OCI-LY3 (cell line): ENCODE data around the gene FDX2.
A peak's percentile ranks its signal among the peaks of the same experiment; 100 is the strongest.

Experiments
- H2AFZ ChIP-seq: fragments of 200-600, 300-600 bp; shearing (Covaris generic); 2 replicates; pipeline ENCODE4 v1.6.0; 2014; ENCODE audit warnings: antibody characterized with exemption, low read depth, low read length
- H3K27ac ChIP-seq: fragments of 200-600, 300-600 bp; sonication (generic); 2 replicates; pipeline ENCODE4 v1.5.1; 2014; ENCODE audit warnings: mild to moderate bottlenecking, low read length, moderate library complexity, mixed read lengths
- H3K27me3 ChIP-seq: fragments of 200-600, 300-600 bp; sonication (generic); 2 replicates; pipeline ENCODE4 v1.6.1; 2014; ENCODE audit warnings: low read depth, low read length, mixed read lengths
- H3K36me3 ChIP-seq: fragments of 200-600, 300-600 bp; sonication (generic); replicated peaks from 2 replicates; pipeline ENCODE3; 2014; ENCODE audit warnings: low read depth, low read length, mixed read lengths
- H3K4me1 ChIP-seq: fragments of 300-600, 200-600 bp; sonication (generic); 2 replicates; pipeline ENCODE4 v1.6.1; 2014; ENCODE audit warnings: low read length, mixed read lengths
- H3K4me2 ChIP-seq: fragments of 200-600, 300-600 bp; sonication (generic); 2 replicates; pipeline ENCODE4 v1.6.1; 2014; ENCODE audit warnings: low read length, mixed read lengths
- H3K4me3 ChIP-seq: fragments of 300-600, 200-600 bp; sonication (generic); 2 replicates; pipeline ENCODE4 v1.5.1; 2014; ENCODE audit warnings: antibody characterized with exemption, mild to moderate bottlenecking, low read length, moderate library complexity
- H3K79me2 ChIP-seq: fragments of 300-600, 200-600 bp; shearing (Covaris generic); 2 replicates; pipeline ENCODE4 v1.6.1; 2014; ENCODE audit warnings: mild to moderate bottlenecking, low read length, mixed read lengths
- H3K9ac ChIP-seq: fragments of 300-600, 200-600 bp; shearing (Covaris generic); 2 replicates; pipeline ENCODE4 v1.6.0; 2014; ENCODE audit warnings: mild to moderate bottlenecking, low read length, moderate library complexity
- H3K9me3 ChIP-seq: fragments of 200-600, 300-600 bp; shearing (Covaris generic); 2 replicates; pipeline ENCODE4 v1.6.1; 2014; ENCODE audit warnings: low read length, mixed read lengths; ENCODE audit not compliant: insufficient read depth
- H4K20me1 ChIP-seq: fragments of 200-600, 300-600 bp; sonication (generic); 2 replicates; pipeline ENCODE4 v1.6.1; 2016; ENCODE audit warnings: low read length, mixed read lengths; ENCODE audit not compliant: insufficient read depth
- EZH2phosphoT487 ChIP-seq: fragments of 200-600 bp; shearing (Covaris generic); IDR thresholded peaks from 2 replicates; pipeline ENCODE4 v1.6.1; 2018; ENCODE audit warnings: antibody characterized with exemption, mixed run types, low read depth
- TF ChIP-seq, protein P1 (sequence below): fragments of 200-600, 300-600 bp; sonication (generic); IDR thresholded peaks from 2 replicates; pipeline ENCODE4 v1.5.1; 2014; ENCODE audit warnings: antibody characterized with exemption, low read length, low read depth

Gene FDX2

DNA sequence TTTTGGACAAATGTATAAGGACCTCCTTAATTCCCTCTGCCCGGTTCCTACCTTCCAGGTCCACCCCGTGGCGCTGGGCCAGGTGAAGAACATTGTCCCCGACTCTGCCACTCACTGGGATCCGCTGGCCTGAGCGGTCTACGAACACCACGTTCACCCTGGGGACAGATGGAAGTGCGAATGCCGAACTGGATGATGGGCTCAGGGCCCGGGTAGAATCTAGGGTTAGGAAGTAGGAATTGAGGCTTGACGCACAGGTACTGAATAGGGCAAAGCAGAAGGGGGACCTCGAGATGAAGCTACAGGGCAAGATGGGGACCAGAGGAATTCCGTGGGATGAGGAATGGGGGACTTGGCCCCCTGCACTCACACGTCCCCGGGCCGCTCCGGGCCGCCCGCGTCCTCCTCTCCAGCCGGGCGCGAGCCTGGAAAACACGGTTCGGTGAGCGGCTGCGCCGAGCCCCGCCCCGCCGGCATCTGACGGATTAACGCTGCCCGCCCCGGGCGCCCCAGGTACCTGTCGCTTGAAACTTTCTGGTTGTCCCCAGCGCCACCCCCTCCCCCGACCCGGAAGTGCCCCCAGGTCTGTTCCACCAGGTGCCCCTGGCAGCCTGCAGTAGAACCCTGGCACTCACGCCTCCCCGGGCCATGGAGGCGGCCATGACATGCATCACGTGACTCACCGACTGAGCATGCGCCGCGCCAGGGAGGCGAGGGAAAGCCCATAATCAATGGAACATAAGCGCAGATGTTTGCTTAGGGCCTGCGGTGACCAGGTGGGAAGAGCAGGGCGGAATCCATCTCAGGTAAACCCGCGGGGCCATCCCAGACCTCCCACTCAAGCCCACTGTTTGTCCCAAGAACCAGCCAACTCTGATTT, at the start of gene FDX2:
Gene FDX2, minus strand, starts transcription at position 681 of the 880 bp plus-strand sequence. Its CDS starts 19 bp downstream, at position 662.
- Histone ChIP-seq H3K27ac (peak within 1 kb of the TSS; percentile 32), H3K27me3 (no peaks in the 10 kb centered on the region), H2AFZ (peak within 1 kb of the TSS; percentile 61), H3K79me2 (peaks cover 3% of the 10 kb centered on the region; the same call in 1 of the 2 replicates), H4K20me1 (no peaks in the 10 kb centered on the region), H3K9me3 (no peaks in the 10 kb centered on the region), H3K4me1 (peaks cover 11% of the 10 kb centered on the region), H3K4me2 (peak within 1 kb of the TSS; percentile 96), H3K9ac (peak within 1 kb of the TSS; percentile 53), H3K4me3 (peak within 1 kb of the TSS; percentile 84), H3K36me3 (peaks cover 29% of the 10 kb centered on the region)
- no peak for TF ChIP-seq EZH2phosphoT487
- TF ChIP-seq, protein P1, sequence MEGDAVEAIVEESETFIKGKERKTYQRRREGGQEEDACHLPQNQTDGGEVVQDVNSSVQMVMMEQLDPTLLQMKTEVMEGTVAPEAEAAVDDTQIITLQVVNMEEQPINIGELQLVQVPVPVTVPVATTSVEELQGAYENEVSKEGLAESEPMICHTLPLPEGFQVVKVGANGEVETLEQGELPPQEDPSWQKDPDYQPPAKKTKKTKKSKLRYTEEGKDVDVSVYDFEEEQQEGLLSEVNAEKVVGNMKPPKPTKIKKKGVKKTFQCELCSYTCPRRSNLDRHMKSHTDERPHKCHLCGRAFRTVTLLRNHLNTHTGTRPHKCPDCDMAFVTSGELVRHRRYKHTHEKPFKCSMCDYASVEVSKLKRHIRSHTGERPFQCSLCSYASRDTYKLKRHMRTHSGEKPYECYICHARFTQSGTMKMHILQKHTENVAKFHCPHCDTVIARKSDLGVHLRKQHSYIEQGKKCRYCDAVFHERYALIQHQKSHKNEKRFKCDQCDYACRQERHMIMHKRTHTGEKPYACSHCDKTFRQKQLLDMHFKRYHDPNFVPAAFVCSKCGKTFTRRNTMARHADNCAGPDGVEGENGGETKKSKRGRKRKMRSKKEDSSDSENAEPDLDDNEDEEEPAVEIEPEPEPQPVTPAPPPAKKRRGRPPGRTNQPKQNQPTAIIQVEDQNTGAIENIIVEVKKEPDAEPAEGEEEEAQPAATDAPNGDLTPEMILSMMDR, result no peak

DNA sequence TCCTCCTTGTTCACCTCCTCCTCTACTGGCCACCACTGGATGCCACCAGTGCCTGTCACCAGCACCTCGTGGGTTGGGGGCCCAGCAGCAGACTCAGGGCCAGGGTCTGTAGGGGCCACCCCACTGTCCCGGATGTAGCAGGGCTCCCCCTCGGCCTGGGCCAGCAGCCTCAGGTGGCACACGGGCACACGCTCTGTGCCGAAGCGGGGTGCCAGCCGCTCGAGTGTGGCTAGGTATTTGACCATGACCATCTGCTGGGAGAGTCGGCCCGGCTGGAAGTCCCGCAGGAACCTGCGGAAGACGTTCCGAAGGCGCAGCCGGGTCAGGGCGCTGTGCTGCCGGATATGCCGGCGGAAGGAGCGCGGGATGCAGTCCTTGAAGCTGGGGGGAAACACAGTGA, 49.7 kb upstream of the FDX2 start:
- no peak overlapping the region for H3K4me3 ChIP-seq
- peaks cover 12% of the 10 kb centered on the region; the same call in 1 of the 2 replicates for H3K4me1 ChIP-seq
- no peaks in the 10 kb centered on the region for H3K9me3 ChIP-seq
- H3K36me3 ChIP-seq, result peaks cover 79% of the 10 kb centered on the region
- H4K20me1 ChIP-seq, result 0 out of 2 replicates have a peak, but pooled peaks cover 7% of the 10 kb centered on the region
- H3K27ac ChIP-seq, result no peak overlapping the region
- TF ChIP-seq EZH2phosphoT487, result no peak
- TF ChIP-seq, protein P1, result no peak
- peaks cover 27% of the 10 kb centered on the region for H3K79me2 ChIP-seq
- no peak overlapping the region for H3K4me2 ChIP-seq
- H3K9ac ChIP-seq, result no peak overlapping the region
- no peaks in the 10 kb centered on the region for H3K27me3 ChIP-seq
- no peak overlapping the region for H2AFZ ChIP-seq

DNA sequence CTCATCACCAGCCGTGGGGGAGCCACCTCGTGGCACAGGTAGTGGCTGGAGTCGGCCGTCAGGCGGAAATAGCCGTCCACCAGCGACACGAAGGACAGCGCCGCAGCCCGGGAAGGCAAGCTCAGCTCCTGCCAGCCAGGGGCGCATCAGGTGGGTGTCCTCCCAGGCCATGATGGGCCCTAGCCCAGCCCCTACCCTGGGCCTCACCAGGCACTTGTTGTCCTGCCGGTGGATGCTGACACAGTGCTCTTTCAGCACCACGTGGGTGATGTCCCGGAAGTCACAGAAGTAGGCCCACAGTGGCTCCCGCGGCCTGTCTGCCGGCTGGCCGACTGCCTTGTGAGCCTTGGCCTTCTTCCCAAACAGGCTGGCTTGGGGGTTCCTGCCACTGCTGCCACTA, 48.8 kb upstream of the FDX2 start:
- Histone ChIP-seq H3K4me1 (peaks cover 12% of the 10 kb centered on the region; the same call in 1 of the 2 replicates), H3K27ac (no peak overlapping the region), H3K36me3 (peaks cover 74% of the 10 kb centered on the region), H3K4me2 (no peak overlapping the region), H4K20me1 (0 out of 2 replicates have a peak, but pooled peaks cover 7% of the 10 kb centered on the region), H3K79me2 (peaks cover 27% of the 10 kb centered on the region), H3K9ac (no peak overlapping the region), H3K27me3 (no peaks in the 10 kb centered on the region), H3K9me3 (no peaks in the 10 kb centered on the region), H3K4me3 (no peak overlapping the region), H2AFZ (no peak overlapping the region)
- TF ChIP-seq, protein P1, result no peak
- TF ChIP-seq EZH2phosphoT487, result no peak

DNA sequence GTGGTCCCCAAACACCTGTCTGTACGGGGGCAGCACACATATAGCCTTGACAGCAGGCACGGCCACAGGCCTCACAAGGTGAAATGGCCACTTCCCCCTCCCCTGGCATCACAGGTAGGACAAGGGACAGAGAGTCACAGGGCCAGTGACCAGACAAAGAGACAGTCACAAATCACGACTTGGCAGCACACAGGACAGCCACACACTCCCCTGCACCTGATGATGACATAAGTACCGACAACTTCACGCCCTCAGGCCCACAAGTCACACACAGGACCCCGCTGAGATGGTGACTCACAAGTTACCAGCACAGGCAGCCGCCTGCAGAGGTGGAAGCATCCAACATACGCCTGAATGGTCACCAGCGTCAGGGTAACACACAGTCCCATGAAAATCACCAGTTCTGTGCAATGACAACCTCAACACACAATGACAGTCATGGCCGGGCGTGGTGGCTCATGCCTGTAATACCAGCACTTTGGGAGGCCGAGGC, 48.0 kb upstream of the FDX2 start:
- Histone ChIP-seq H3K4me3 (no peak overlapping the region), H3K27me3 (no peaks in the 10 kb centered on the region), H3K9ac (no peak overlapping the region), H3K4me1 (peaks cover 12% of the 10 kb centered on the region; the same call in 1 of the 2 replicates), H3K36me3 (peaks cover 71% of the 10 kb centered on the region), H3K27ac (no peak overlapping the region), H2AFZ (no peak overlapping the region), H3K4me2 (no peak overlapping the region), H3K9me3 (no peaks in the 10 kb centered on the region), H3K79me2 (peaks cover 27% of the 10 kb centered on the region), H4K20me1 (0 out of 2 replicates have a peak, but pooled peaks cover 7% of the 10 kb centered on the region)
- no peak for TF ChIP-seq EZH2phosphoT487
- TF ChIP-seq, protein P1, result no peak
